ENCODE measurements around the gene RIPK3.
"Not testable (repeated sequence)": the region's sequence is repeated elsewhere in the genome, so short reads cannot be mapped to it uniquely, and the experiment has no call there.

RIPK3 gene

DNA sequence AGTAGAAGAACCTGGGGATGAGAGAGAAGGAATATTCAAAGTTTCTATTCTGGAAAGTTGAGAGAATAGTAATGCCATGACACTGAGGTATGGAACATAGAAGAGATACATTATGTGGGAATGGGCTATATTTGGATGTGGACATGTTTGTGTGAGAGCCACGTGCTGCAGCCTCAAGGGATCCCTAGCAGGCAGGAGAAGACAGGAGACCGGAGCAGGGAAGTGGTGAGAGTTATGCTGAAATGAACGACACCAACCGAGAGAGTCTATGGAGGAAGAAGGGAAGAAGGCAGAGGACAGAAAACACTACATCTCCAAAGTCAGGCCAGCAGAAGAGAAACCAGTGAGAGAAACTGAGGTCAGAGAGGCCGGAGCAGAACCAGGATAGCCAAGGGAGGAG is 10.0 kb upstream of the RIPK3 start:
- DNase-seq (ENCODE audit: insufficient read length, low spot score) (no peak), FAIRE-seq (no peak)

DNA sequence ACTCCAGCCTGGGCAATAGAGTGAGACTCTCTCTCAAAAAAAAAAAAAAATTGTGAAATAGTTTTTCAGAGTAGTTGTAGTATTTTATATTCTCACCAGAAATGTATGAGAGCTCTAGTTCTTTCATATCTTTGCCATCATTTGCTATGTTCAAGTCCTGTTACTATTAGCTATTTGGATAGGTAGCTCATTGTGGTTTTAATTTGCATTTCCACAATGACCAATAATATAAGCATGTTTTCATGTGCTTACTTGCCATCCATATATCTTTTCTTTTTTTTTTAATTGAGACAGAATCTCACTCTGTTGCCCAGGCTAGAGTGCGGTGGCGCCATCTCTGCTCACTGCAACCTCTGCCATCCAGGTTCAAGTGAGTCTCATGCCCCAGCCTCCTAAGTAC is 8.4 kb upstream of the RIPK3 start:
- no peak for FAIRE-seq

DNA sequence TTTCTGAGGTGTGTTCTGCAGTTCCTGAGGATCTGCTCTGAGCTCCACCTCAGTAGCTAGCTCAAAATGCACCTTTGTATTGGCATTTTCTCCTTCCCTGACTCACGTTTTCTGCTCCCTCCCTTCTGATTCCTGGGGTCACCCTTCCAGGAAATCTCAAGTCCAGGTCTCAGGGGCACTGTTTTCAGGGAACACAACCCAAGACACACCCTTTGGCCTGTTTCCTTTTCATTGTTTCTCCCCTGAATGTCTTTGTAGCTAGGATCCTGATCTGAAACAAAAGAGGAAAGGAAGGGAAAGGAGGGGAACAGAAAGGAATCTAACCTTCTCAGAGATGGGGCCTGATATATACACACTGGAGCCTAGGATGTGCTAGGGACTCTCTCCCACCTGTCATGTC is 7.3 kb upstream of the RIPK3 start:
- DNase-seq (ENCODE audit: insufficient read length, low spot score), result no peak
- FAIRE-seq, result no peak

More for the DNA sequence above, 8.4 kb upstream of the RIPK3 start:
- no peak for DNase-seq (ENCODE audit: insufficient read length, low spot score)

DNA sequence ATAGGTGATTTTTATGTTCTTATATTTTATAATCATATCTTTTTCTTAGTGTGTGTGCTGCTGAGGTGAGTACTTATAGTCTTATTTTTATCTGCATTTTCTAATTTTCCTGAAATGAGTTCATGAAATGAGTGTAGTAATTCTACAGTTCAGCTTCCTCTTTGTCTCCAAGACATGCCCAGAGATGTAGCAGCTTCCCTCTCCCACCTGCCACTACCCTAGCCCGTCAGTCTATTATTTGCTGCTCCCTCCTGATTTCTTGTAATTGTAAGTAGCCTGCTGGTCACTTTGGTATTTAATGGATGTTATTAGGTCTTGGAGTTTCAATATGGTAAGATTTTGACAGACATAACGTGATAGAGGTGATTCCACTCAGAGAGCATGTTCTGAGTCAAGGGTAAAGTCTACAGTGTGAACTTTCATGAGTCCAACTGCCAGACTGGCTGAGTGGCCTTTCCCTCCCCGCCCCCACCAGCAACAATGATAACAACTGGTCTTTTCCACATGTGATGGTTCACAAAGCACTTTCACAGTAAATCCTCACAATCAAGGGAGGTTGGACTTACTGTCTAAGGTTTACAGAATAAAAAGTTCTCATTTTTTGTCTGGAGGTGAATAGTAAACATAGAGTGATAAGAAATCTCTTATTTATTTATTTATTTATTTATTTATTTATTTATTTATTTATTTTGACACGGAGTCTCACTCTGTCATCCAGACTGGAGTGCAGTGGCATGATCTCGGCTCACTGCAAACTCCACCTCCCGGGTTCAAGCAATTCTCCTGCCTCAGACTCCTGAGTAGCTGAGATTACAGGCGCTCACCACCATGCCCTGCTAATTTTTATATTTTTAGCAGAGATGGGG is 4.2 kb upstream of the RIPK3 start:
- FAIRE-seq (no peak), DNase-seq (ENCODE audit: insufficient read length, low spot score) (no peak)

DNA sequence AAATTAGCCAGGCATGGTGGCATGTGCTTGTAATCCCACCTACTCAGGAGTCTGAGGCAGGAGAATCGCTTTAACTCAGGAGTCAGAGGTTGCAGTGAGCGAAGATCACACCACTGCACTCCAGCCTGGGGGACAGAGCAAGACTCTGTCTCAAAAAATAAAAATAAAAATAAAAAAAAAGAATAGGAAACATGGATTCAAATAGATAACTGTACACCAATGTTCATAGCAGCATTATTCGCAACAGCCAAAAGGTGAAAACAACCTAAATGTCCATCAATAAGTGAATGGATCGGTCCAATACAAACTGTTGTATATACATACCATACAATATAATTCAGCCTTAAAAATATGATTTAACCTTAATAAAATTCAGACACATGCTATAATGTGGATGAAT is 3.1 kb upstream of the RIPK3 start:
- DNase-seq (ENCODE audit: insufficient read length, low spot score) (no peak), FAIRE-seq (no peak)

DNA sequence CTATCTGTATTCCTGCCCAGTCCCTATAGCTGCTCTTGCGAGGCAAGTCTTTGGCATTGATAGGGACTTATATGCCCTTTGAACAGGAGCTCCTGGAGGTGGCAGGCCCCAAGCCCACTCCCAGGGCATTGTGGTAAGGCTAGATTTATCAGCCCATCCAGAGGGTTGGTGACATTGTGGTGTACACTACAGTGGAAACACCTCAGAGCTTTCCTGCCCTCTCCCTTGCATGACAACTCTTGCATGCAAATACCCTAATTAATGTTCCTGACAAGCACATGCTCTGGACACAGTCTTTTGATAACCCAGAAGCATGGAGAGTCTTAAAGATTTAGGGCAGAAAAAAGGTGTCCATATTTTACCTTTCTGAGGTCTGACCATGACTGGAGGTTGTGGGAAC is 815 bp upstream of the RIPK3 start:
- FAIRE-seq (no peak), DNase-seq (ENCODE audit: insufficient read length, low spot score) (no peak)

DNA sequence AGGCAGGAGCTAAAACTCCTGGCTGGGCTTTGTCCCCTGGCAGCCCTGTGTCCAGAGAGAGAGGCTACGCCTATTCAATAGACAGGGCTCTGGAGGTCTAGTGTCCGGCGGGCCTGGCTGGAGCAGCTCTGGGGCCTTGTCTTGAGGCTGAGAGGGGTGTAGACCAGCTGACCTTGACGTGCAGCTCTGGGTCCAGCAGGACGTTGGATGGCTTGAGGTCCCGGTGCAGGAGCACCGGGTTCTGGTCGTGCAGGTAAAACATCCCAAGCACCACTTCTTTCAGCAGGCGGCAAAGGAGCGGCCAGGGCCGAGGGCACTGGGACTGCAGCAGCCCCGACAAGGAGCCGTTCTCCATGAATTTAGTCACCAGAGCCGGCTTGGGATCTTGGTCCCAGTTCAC is 948 bp downstream of the RIPK3 start:
- FAIRE-seq, result no peak
- DNase-seq (ENCODE audit: insufficient read length, low spot score), result no peak

DNA sequence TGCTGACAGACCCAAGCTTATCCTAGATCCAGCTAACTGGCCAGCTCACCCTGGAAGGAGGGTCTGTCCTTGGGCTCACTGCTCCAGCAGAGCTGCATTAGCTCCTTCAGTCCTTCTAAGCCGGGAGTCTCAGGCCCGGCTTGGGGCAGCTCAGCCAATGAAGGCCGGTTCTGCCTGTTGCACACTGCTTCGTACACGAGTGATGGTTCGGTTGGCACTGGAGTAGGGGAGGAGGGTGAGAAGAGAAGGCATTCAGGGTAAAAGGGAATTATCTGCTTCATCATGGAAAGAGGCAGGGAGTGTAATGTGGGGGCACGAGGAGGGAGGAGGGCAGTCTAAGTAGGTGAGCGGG is 2.0 kb downstream of the RIPK3 start:
- FAIRE-seq (no peak), DNase-seq (ENCODE audit: insufficient read length, low spot score) (no peak)

DNA sequence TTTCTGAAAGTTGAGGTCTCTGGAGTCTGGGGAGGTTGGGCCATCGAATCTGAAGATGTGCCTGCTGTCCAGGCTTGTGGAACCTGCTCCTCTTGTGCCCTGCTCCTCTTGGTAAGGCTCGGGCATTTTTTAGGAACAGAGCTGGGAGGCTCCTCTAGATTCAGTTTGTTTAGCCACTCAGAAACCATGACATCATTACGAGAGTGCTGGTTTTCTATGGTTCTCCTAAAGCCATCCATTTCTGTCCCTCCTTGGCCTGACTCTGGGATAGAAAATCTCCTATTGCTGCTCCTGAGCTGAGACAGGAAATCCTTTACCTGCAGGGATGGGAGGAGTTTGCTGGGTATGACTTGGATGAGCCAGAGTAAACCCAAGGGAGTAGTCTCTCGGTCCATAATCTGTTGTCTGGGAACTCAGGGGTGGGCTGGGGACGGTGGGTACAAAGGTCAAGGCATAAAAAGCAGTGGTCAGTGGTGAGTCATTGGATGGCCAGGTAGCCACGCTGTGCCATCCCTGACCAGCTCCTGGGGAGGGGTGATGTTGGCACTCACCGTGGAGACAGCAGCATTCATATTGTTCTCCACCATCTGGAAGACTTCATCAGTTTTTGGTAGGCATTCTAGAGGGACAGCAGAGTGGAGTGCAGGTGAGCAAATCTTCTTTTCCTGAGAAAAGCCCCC is 2.5 kb downstream of the RIPK3 start:
- DNase-seq (ENCODE audit: insufficient read length, low spot score), result no peak
- FAIRE-seq, result no peak

DNA sequence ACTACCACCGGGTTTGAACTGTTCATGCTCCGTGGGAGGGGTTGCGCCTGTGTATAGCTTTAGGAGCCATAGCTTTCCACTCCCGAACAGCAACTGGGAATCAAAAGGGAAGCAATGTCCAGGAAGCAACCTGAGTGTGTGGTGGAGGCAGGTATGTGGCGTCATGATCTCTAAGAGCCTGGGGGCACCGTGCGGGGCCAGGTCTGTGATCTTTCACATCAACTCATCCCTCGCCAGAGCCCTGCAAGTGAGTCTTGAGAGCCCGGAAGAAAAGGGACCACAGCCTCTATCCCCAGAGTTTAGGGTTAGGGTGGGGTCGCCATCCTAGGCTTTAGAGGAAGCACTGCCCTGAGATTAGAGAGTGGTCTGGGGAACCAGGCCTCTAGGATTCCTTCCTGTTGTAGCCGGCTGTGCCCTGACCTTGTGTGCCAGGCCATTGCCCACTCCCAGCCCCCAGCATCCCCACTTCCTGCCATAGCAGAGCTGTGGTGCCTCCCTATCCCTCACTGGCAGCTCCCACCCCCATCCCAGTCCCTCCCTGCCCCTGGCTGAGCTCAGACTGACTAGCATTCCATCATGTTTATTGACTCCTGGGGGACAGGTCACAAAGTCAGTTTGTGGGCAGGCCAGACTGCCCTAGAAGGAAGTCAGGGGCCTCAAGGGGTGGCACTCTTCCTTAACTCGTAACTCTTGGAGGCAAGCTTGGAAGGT is 4.2 kb downstream of the RIPK3 start:
- DNase-seq (ENCODE audit: insufficient read length, low spot score) (no peak), FAIRE-seq (no peak)

DNA sequence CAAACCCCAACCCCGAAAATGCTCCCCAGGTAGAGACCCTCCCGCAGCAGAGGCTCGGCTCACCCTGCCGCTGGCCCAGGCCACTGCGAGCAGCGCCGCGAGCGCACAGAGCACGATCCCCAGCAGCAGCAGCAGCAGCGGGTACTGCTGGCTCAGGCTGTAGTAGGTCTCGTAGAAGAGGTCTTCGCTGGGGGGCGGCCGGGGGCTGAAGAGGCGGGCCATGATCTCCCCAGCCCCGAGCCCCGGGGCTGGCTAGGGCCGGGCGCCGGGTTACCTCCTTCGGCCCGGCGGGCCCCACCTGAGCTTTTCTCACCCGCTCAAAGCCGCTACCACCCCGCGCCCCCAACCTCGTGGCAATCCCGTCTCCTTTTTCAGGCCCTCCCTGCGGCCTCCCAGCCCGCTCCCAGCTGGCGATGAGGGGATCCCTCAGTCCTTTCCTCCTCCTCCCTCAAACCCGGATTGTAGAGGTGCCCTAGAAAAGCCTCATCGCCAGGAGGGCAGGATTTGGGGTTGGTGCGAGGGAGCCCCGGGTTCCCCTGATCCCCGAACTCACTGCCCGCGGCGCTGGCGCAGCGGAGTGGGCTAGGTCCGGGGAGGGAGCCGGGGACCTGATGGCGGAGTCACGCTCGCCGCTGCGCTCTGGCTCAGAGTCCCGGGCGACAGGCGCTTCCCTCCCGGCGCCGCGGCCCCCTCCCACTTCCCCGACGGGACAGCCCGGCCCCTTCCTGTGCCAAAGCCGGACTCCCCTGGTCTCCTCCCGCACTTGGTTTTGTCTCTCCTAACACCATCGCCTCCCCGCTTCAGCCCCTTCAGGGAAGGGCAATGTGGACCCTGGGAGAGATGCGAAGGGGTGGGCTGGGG is 5.1 kb downstream of the RIPK3 start, which contains the start of gene ADCY4:
Gene ADCY4 (minus strand): TSS at position 641 of the 861 bp plus-strand sequence. CDS start 419 bp downstream, at position 222.
- DNase-seq (ENCODE audit: insufficient read length, low spot score) (no peak), FAIRE-seq (no peak)

DNA sequence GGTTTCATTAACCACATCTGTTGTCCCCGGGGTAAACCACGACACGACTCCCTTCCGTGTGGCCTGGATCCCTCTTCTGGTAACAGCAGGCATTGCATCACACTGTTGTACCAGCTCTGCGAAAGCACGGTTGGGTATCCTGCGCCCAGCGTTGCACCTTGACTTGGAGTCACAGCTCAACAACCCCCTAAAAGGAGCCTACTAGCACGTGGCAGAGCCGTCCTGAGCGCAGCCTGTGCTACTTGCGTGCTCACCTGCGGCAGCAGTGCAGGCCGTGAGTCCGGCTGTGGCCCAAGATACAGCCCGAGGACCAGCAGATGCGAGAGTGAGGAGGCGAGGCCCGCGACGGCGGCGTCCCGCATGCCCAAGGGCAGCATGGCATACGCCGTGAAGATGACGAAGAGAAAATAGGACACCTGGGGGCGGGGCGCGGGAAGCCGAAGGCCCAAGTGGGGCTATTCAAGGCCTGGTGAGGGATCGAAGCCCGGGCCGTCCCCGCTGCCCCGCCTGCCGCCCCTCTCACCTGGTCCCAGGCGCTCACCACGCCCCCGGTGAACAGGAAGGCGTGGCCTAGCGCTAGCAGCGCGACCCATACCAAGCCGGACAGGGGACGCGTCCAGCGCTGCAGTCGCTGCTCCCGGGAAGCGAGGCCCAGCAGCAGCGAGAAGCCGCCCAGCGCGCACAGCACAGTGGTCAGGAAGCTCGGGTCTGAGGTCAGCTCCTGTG is 7.4 kb downstream of the RIPK3 start:
- FAIRE-seq, result peak; percentile 96
- peak; percentile 95 for DNase-seq (ENCODE audit: insufficient read length, low spot score)

DNA sequence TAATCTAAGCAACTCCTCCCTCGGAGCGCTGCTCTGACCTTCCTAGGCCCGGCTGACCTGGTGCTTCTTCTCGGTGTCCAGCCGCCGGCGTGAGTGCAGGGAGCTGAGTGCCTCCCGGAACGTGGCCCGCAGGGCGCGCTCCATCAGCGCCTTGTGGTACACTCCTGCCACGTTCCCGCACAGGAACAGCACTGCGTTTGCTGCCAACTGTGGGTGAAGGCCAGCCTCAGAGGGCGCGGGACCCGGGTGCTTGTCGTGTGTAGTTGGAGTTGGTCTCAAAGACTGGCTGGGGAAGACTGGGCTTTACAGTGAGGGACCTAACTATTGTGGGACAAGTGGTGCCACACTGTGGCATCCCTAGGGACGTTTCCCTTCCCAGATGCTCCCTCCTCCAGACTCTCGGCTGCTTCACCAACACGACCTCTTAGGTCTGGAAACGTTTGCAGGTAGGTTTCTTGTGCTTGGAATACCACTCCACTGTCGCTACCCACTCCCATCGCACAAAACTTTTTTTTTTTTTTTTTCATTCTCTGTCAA is 8.0 kb downstream of the RIPK3 start:
- FAIRE-seq, result no peak
- DNase-seq (ENCODE audit: insufficient read length, low spot score), result no peak

DNA sequence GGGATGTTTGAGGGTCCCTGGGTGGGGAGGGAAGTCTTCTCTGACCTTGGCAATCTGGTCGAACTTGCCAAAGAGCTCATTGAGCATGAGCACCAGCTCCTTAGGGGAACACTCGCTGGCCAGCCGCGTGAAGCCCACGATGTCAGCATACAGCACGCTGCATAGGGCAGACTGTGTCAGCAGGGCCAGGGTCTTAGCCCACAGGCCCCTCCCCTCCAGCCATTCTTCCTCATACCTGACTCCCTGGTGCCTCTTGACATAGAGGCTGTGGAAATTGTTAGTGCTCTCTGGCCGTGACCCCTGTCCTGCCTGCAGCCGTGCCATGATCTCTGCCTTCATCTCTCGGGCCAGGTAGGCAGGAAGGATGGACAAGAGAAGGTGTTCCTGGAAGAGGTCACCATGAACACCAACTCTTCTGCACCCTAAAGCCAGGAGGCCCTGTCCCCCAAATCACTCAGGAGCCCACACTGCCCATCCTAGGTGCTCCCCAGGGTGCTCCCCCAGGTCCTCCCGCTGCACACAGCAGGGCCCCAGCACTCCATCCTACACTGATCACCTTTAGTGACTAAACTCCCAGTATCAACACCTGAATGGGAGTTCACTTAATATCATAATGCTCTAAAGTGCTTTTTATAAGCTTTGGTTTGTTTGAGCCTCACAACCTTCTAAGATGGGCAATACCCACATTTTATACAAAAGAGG is 8.7 kb downstream of the RIPK3 start:
- DNase-seq (ENCODE audit: insufficient read length, low spot score) (no peak), FAIRE-seq (no peak)

DNA sequence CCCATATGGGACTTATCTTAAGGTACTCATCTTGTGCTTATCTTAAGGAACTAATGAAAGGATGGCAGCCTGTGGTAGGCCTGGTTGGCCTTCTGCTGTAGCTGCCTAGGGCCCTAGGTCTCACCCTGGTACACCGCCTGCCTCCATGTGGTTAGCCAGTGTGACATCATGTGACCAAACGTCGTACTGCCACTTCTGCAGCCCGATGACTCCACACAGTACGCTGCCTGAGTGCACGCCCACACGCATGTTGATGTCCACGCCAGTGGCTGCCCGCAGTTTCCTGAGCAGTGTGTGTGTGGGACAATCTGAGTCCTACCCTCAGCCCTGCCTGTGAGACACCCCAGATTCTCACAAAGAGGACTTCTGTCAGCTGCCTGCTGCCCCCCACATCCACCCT is 10.1 kb downstream of the RIPK3 start:
- DNase-seq (ENCODE audit: insufficient read length, low spot score) (no peak), FAIRE-seq (no peak)

DNA sequence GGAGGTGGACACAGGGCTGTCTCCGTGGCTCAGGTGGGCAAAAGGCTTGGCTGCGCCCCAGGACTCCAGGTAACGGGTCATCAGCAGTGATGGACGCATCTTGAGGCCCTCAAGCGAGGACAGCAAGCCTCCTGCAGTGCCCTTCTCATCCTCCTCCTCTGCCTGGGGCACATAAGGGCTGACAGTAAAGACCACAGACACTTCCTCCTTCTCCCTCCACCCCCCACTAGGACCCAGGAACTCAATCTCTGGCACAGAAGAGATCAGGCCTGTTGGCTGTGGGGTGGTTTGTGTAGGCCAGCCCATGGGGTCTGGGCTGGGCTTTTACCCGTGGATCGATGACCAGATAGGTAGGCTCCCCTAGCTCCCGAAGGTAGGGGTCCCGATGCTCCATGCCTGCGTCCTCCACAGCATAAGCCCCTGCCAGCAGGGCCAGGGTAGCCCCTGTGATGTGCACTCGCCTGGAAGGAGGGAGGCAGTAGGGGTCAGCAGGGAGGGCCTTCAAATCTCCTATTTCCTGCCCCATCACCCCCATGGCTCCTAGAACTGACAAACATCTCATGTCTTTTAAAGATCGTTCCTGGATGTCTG is 10.6 kb downstream of the RIPK3 start:
- FAIRE-seq (no peak), DNase-seq (ENCODE audit: insufficient read length, low spot score) (no peak)

DNA sequence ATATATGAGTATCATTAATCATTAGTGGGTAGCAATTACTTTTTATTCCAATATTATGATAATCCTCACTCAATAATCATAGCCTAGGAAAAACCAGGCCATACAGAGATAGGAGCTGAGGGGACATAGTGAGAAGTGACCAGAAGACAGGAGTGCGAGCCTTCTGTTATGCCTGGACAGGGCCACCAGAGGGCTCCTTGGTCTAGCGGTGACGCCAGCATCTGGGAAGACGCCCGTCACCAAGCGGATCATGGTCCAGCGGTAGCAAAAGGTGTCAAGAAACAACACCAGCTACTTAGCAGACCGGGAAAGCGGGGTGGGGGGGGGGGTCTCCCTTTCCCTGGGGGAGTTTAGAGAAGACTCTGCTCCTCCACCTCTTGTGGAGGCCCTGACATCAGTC is 11.9 kb downstream of the RIPK3 start:
- not testable (repeated sequence) for FAIRE-seq; DNase-seq (ENCODE audit: insufficient read length, low spot score)

DNA sequence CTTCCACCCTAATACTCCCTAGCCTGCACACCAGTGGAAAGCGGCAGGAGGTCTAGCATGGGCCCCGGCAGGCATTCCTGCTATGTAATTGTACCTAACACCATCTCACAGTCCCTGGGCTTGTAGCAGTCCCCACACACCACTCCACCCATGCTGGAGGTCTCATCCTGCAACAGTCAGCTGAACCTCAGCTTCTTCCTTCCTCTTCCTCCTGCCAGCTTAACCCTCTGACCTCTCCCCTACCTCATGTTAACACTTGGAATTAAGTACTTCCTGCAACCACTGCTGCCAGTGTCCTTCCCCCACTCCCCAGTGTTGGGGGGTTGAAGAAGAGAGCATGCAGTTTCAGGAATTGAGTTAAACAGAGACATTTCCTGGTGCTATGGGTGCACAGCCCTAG is 12.5 kb downstream of the RIPK3 start:
- DNase-seq (ENCODE audit: insufficient read length, low spot score), result no peak
- FAIRE-seq, result no peak

DNA sequence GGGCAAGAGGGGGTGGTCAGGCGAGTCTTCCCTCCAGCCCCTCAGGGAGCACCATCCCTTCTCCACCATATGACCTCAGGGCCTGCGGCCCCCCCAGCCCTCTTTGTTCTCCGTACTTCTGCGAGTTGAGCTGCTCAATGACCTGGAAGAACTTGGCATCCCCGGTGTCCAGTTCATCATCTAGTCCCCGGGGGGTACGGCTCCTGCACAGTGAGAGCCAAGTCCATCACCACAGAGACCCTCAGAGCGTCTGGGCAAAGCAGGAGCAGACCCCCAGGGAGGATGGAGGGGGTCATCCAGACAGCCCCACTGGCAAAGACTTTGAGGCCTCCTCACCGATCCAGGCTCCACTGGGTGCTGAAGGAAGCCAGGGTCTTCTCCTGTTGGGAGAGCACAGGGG is 13.8 kb downstream of the RIPK3 start:
- no peak for DNase-seq (ENCODE audit: insufficient read length, low spot score)
- no peak for FAIRE-seq

All from GM19239 (cell line).